Endodermal cell (in vitro differentiated cells): ENCODE measurements around the gene ANO8. TPM values are rescaled to one million over a fixed set of nuclear protein-coding genes. Genes with fewer than 3 reads are reported as not detected.

Source experiments
- DNase-seq: peaks from one replicate; pipeline ENCODE4 v3.0.0-alpha.2; 2017
- H3K27ac ChIP-seq: 2 replicates; pipeline ENCODE4 v1.5.1; 2013; ENCODE audit warnings: mild to moderate bottlenecking, low read depth, low read length, moderate library complexity
- H3K27me3 ChIP-seq: 2 replicates; pipeline ENCODE4 v1.6.1; 2013; ENCODE audit warnings: mild to moderate bottlenecking, low read length, moderate library complexity; ENCODE audit not compliant: insufficient read depth, control insufficient read depth, poor library complexity, severe bottlenecking
- H3K36me3 ChIP-seq: 2 replicates; pipeline ENCODE4 v1.7.0; 2013; ENCODE audit warnings: mild to moderate bottlenecking, low read length, moderate library complexity; ENCODE audit not compliant: control insufficient read depth, insufficient read depth
- H3K4me1 ChIP-seq: one replicate; pipeline ENCODE4 v1.7.0; 2013; ENCODE audit warnings: low read length; ENCODE audit not compliant: control insufficient read depth, insufficient read depth
- H3K4me3 ChIP-seq: 2 replicates; pipeline ENCODE4 v1.5.1; 2013; ENCODE audit warnings: mild to moderate bottlenecking, low read length, moderate library complexity
- H3K9ac ChIP-seq: 2 replicates; pipeline ENCODE4 v1.6.1; 2013; ENCODE audit warnings: mild to moderate bottlenecking, low read length, moderate library complexity; ENCODE audit not compliant: poor library complexity, severe bottlenecking; ENCODE audit errors: extremely low read depth
- H3K9me3 ChIP-seq: 2 replicates; pipeline ENCODE4 v1.6.1; 2013; ENCODE audit warnings: mild to moderate bottlenecking, low read length, moderate library complexity; ENCODE audit not compliant: control insufficient read depth
- H3K27ac Mint-ChIP-seq: 2 replicates; pipeline ENCODE4 v1.8.0; 2020; ENCODE audit warnings: mixed read lengths
- H3K27me3 Mint-ChIP-seq: 2 replicates; pipeline ENCODE4 v1.8.0; 2021; ENCODE audit warnings: mild to moderate bottlenecking, mixed read lengths; ENCODE audit not compliant: insufficient read depth
- H3K36me3 Mint-ChIP-seq: 2 replicates; pipeline ENCODE4 v1.8.0; 2020; ENCODE audit warnings: low read depth, mixed read lengths
- H3K4me1 Mint-ChIP-seq: 2 replicates; pipeline ENCODE4 v1.8.0; 2020; ENCODE audit warnings: mixed read lengths
- H3K4me3 Mint-ChIP-seq: 2 replicates; pipeline ENCODE4 v1.8.0; 2020; ENCODE audit warnings: mild to moderate bottlenecking, moderate library complexity, mixed read lengths
- H3K9me3 Mint-ChIP-seq: 2 replicates; pipeline ENCODE4 v1.8.0; 2020; ENCODE audit warnings: mild to moderate bottlenecking, mixed read lengths
- CTCF ChIP-seq: fragments of 200-600 bp; sonication (generic); conservative IDR thresholded peaks from 2 replicates; pipeline ENCODE4 v1.5.0; 2021; ENCODE audit warnings: antibody characterized with exemption, mild to moderate bottlenecking
- WGBS, 2 experiments: methylation state at CpG; one replicate each; pipeline versions ENCODE4 v1.1.5 to v1.1.7; 2013; ENCODE audit warnings: missing lambda C conversion rate in 2 of 2, mixed read lengths in 1 of 2; ENCODE audit not compliant: insufficient coverage in 1 of 2, insufficient read length in 1 of 2; 5-methylcytosine and 5-hydroxymethylcytosine counted together
- total RNA-seq, 2 donors: library from RNA; stranded (reverse); fragmentation: NEBNext Ultra II Directional in 1 of 2; extraction: Animal tissue kit (Norgen Biotek cat#: 25700) in 1 of 2; gene quantifications; 2 replicates in 1 of 2; 3 replicates in 1 of 2; pipeline ENCODE4 v1.2.1, GENCODE V29; 2021

Gene ANO8
- total RNA-seq, 2 donors from 2014 or later: 27.5 to 29.5 TPM

- DNase-seq: peak; percentile 40
Measured at GRCh38 chr19:17341386-17341785, 6.7 kb upstream of the ANO8 start.

GRCh38 chr19:17340871-17341357 lies 6.3 kb upstream of the ANO8 start:
- Mint-ChIP-seq H3K4me3 (no peak overlapping the region), H3K27me3 (peaks cover 1% of the 10 kb centered on the region), H3K9me3 (no peaks in the 10 kb centered on the region), H3K36me3 (peaks cover 15% of the 10 kb centered on the region), H3K27ac (no peak overlapping the region), H3K4me1 (no peaks in the 10 kb centered on the region)
- no peaks in the 10 kb centered on the region for H3K9me3 ChIP-seq
- no peaks in the 10 kb centered on the region for H3K27me3 ChIP-seq
- no peak overlapping the region for H3K27ac ChIP-seq
- H3K4me1 ChIP-seq: peaks cover 7% of the 10 kb centered on the region
- peak; percentile 83 for DNase-seq
- H3K9ac ChIP-seq: no peak overlapping the region
- no peak overlapping the region for H3K4me3 ChIP-seq
- H3K36me3 ChIP-seq: peaks cover 8% of the 10 kb centered on the region
- TF ChIP-seq CTCF: no peak
- 79 to 86% methylated on average over 10 to 17 of the region's 17 CpGs for WGBS, 2 experiments

More at GRCh38 chr19:17341386-17341785, 6.7 kb upstream of the ANO8 start:
- no peak overlapping the region for H3K4me3 Mint-ChIP-seq
- H3K9me3 Mint-ChIP-seq: no peaks in the 10 kb centered on the region
- H3K9me3 ChIP-seq: no peaks in the 10 kb centered on the region
- H3K9ac ChIP-seq: no peak overlapping the region
- peaks cover 15% of the 10 kb centered on the region for H3K36me3 Mint-ChIP-seq
- H3K27ac Mint-ChIP-seq: no peak overlapping the region
- no peak overlapping the region for H3K4me3 ChIP-seq
- H3K27me3 ChIP-seq: no peaks in the 10 kb centered on the region
- TF ChIP-seq CTCF: no peak
- H3K36me3 ChIP-seq: peaks cover 8% of the 10 kb centered on the region
- 91 to 97% methylated on average over 9 to 15 of the region's 15 CpGs for WGBS, 2 experiments
- peaks cover 7% of the 10 kb centered on the region for H3K4me1 ChIP-seq
- H3K27me3 Mint-ChIP-seq: no peaks in the 10 kb centered on the region
- no peaks in the 10 kb centered on the region for H3K4me1 Mint-ChIP-seq
- H3K27ac ChIP-seq: no peak overlapping the region

- H3K27me3 Mint-ChIP-seq: peaks cover 1% of the 10 kb centered on the region
- Histone ChIP-seq H3K9me3 (no peaks in the 10 kb centered on the region), H3K27ac (no peak overlapping the region), H3K4me3 (no peak overlapping the region), H3K4me1 (peaks cover 7% of the 10 kb centered on the region), H3K9ac (no peak overlapping the region), H3K36me3 (peaks cover 8% of the 10 kb centered on the region), H3K27me3 (no peaks in the 10 kb centered on the region)
- WGBS, 2 experiments: 67 to 70% methylated on average over 10 to 21 of the region's 21 CpGs
- no peak for TF ChIP-seq CTCF
- peak; percentile 91 for DNase-seq
- H3K27ac Mint-ChIP-seq: no peak overlapping the region
- no peaks in the 10 kb centered on the region for H3K4me1 Mint-ChIP-seq
- H3K36me3 Mint-ChIP-seq: peaks cover 15% of the 10 kb centered on the region
- no peak overlapping the region for H3K4me3 Mint-ChIP-seq
- no peaks in the 10 kb centered on the region for H3K9me3 Mint-ChIP-seq
Measured at GRCh38 chr19:17340302-17340870, 5.7 kb upstream of the ANO8 start.
